22Rv1 (cell line): Measurements from ENCODE around the gene USH2A.

Source experiments
- H3K27ac ChIP-seq: fragments of 450-650 bp; 2 replicates; pipeline ENCODE4 v1.5.1; 2017
- CTCF ChIP-seq: fragments of 450-650 bp; IDR thresholded peaks from 2 replicates; pipeline ENCODE4 v1.5.1; 2017; ENCODE audit warnings: mild to moderate bottlenecking
- ZFX ChIP-seq: fragments of 450-650 bp; IDR thresholded peaks from 2 replicates; pipeline ENCODE4 v1.6.1; 2017; ENCODE audit warnings: antibody characterized with exemption, borderline replicate concordance

Gene USH2A

GRCh38 chr1:215589650-215590435 is 833.4 kb downstream of the USH2A start:
- TF ChIP-seq ZFX = no peak
- no peak for TF ChIP-seq CTCF
- H3K27ac ChIP-seq = peak overlapping the region; percentile 15; the same call in 1 of the 2 replicates

- H3K27ac ChIP-seq = no peak overlapping the region
- TF ChIP-seq CTCF (no peak), ZFX (no peak)
Measured at GRCh38 chr1:215584389-215584788, 838.9 kb downstream of the USH2A start.

- no peak overlapping the region for H3K27ac ChIP-seq
- TF ChIP-seq ZFX = no peak
- TF ChIP-seq CTCF = no peak
Measured at GRCh38 chr1:215583185-215583749, 840.0 kb downstream of the USH2A start.

- H3K27ac ChIP-seq = no peak overlapping the region
- TF ChIP-seq ZFX (no peak), CTCF (no peak)
Measured at GRCh38 chr1:215581896-215582295, 841.4 kb downstream of the USH2A start.
